GM21723 (cell line): ENCODE measurements around the gene SF1.

Experiments used
- ATAC-seq: cut with Tn5 transposase; IDR thresholded peaks from one replicate; pipeline ENCODE4 v1.9.1; 2021; ENCODE audit warnings: mild to moderate bottlenecking, moderate library complexity; ENCODE audit not compliant: unreplicated experiment

SF1 gene

GRCh38 chr11:64801561-64802369, 23.4 kb upstream of the SF1 start:
- ATAC-seq: no peak

GRCh38 chr11:64801158-64801464, 22.8 kb upstream of the SF1 start:
- ATAC-seq: no peak

GRCh38 chr11:64800303-64801157, 22.2 kb upstream of the SF1 start:
- no peak for ATAC-seq

GRCh38 chr11:64799623-64800302, 21.4 kb upstream of the SF1 start:
- ATAC-seq: no peak

GRCh38 chr11:64799256-64799622, 20.9 kb upstream of the SF1 start:
- ATAC-seq: no peak

- no peak for ATAC-seq
These were observed 18.6 kb upstream of the SF1 start for GRCh38 chr11:64796757-64797541.

- no peak for ATAC-seq
These were observed 17.9 kb upstream of the SF1 start for GRCh38 chr11:64796047-64796756.

- ATAC-seq: no peak
These were observed 16.2 kb upstream of the SF1 start for GRCh38 chr11:64794526-64794925.

- no peak for ATAC-seq
These were observed 15.2 kb upstream of the SF1 start for GRCh38 chr11:64793271-64794160.

- no peak for ATAC-seq
These were observed 14.1 kb upstream of the SF1 start for GRCh38 chr11:64792482-64792881.

- ATAC-seq: no peak
These were observed 13.5 kb upstream of the SF1 start for GRCh38 chr11:64791781-64792291.

- no peak for ATAC-seq
These were observed 12.1 kb upstream of the SF1 start for GRCh38 chr11:64790205-64791095.

- ATAC-seq: no peak
These were observed 11.2 kb upstream of the SF1 start for GRCh38 chr11:64789331-64790204.

GRCh38 chr11:64788321-64789215, 10.2 kb upstream of the SF1 start:
- no peak for ATAC-seq

- no peak for ATAC-seq
These were observed 9.4 kb upstream of the SF1 start for GRCh38 chr11:64787526-64788320.
